Measurements from ENCODE around the gene TARP.

The TARP gene

DNA sequence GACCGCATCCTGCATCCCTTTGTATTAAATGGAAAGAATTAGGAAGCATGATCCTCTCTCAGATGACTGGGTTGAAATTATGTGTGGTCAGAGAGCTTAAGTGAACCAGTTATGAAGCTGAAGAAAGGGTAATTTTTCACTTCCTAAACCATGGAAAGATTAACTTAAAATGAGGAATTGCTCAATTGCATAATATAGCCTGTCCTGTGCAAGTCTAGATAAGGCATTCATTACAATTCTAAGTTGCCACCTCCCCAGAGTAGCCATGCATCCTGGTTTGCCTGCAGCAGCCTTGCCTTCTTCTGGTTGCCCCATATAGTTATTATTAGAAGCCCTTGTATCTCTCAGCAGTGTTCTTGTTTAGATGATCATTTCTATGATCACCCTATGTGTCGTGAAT lies 50.1 kb downstream of the TARP start:
- ChIA-PET CTCF (interaction anchor here (0.7 to 2.1 kb wide), 5 partner anchors 112 to 322 kb away, joined by 3 to 5 read pairs (median 4); no protein-coding TSS in a partner anchor), POLR2A (no interaction called here)
- TF ChIP-seq ZNF384 (IDR thresholded peaks at IDR 0.05) (no peak), CTBP1 (IDR thresholded peaks at IDR 0.05; ENCODE audit: borderline replicate concordance) (no peak), FOXM1 (IDR thresholded peaks at IDR 0.05; ENCODE audit: borderline replicate concordance) (no peak), FOXA1 (IDR thresholded peaks at IDR 0.05) (no peak), ARNT (IDR thresholded peaks at IDR 0.05) (no peak), TARDBP (IDR thresholded peaks at IDR 0.05) (no peak), LEF1 (IDR thresholded peaks at IDR 0.05; ENCODE audit: borderline replicate concordance) (no peak), L3MBTL2 (conservative IDR thresholded peaks at IDR 0.05) (no peak), BHLHE40 (IDR thresholded peaks at IDR 0.05; ENCODE audit: borderline replicate concordance) (no peak), SUZ12 (IDR thresholded peaks at IDR 0.05) (no peak), FOXK2 (IDR thresholded peaks at IDR 0.05) (no peak), NFRKB (IDR thresholded peaks at IDR 0.05) (no peak), SP1 (IDR thresholded peaks at IDR 0.05) (no peak), PKNOX1 (IDR thresholded peaks at IDR 0.05) (no peak), ELF4 (IDR thresholded peaks at IDR 0.05) (no peak), HDGF (IDR thresholded peaks at IDR 0.05; ENCODE audit: borderline replicate concordance) (no peak)
- no peak for DNase-seq (ENCODE audit: extremely low spot score)

- CTCF ChIA-PET, result interaction anchor here (0.7 to 2.1 kb wide), 5 partner anchors 113 to 322 kb away, joined by 3 to 5 read pairs (median 4); no protein-coding TSS in a partner anchor
- DNase-seq (ENCODE audit: extremely low spot score), result peak; percentile 47
These were observed 50.8 kb downstream of the TARP start for GRCh38 chr7:38222481-38223096.

GRCh38 chr7:38220452-38220851 lies 53.0 kb downstream of the TARP start:
- no peak for DNase-seq (ENCODE audit: extremely low spot score)
- no peak for TF ChIP-seq FOXA1 (IDR thresholded peaks at IDR 0.05)
- POLR2A ChIA-PET, result no interaction called here
- CTCF ChIA-PET, result interaction anchor here (1.0 kb wide), 1 partner anchor 125 kb away, joined by 3 read pairs; no protein-coding TSS in a partner anchor

More at GRCh38 chr7:38222481-38223096, 50.8 kb downstream of the TARP start:
- no peak for TF ChIP-seq FOXK2 (IDR thresholded peaks at IDR 0.05)
- TF ChIP-seq SP1 (IDR thresholded peaks at IDR 0.05), result no peak
- TF ChIP-seq NFRKB (IDR thresholded peaks at IDR 0.05), result no peak
- no peak for TF ChIP-seq BHLHE40 (IDR thresholded peaks at IDR 0.05; ENCODE audit: borderline replicate concordance)
- TF ChIP-seq CTBP1 (IDR thresholded peaks at IDR 0.05; ENCODE audit: borderline replicate concordance), result no peak
- no peak for TF ChIP-seq FOXA1 (IDR thresholded peaks at IDR 0.05)
- TF ChIP-seq SUZ12 (IDR thresholded peaks at IDR 0.05), result no peak
- TF ChIP-seq FOXM1 (IDR thresholded peaks at IDR 0.05; ENCODE audit: borderline replicate concordance), result no peak
- no peak for TF ChIP-seq ARNT (IDR thresholded peaks at IDR 0.05)
- POLR2A ChIA-PET, result no interaction called here

- CTCF ChIA-PET, result interaction anchor here (0.5 to 1.2 kb wide), 2 partner anchors 101 to 459 kb away, joined by 4 read pairs; no protein-coding TSS in a partner anchor
- no peak for DNase-seq (ENCODE audit: extremely low spot score)
- no peak for TF ChIP-seq SUZ12 (IDR thresholded peaks at IDR 0.05)
- no peak for TF ChIP-seq FOXM1 (IDR thresholded peaks at IDR 0.05; ENCODE audit: borderline replicate concordance)
- no peak for TF ChIP-seq ELF4 (IDR thresholded peaks at IDR 0.05)
- TF ChIP-seq PKNOX1 (IDR thresholded peaks at IDR 0.05), result no peak
- no peak for TF ChIP-seq SP1 (IDR thresholded peaks at IDR 0.05)
- no peak for TF ChIP-seq LEF1 (IDR thresholded peaks at IDR 0.05; ENCODE audit: borderline replicate concordance)
- TF ChIP-seq L3MBTL2 (conservative IDR thresholded peaks at IDR 0.05), result no peak
- no peak for TF ChIP-seq FOXA1 (IDR thresholded peaks at IDR 0.05)
- no peak for TF ChIP-seq HDGF (IDR thresholded peaks at IDR 0.05; ENCODE audit: borderline replicate concordance)
- TF ChIP-seq CTBP1 (IDR thresholded peaks at IDR 0.05; ENCODE audit: borderline replicate concordance), result no peak
- TF ChIP-seq ZNF384 (IDR thresholded peaks at IDR 0.05), result no peak
- POLR2A ChIA-PET, result no interaction called here
These were observed 55.8 kb downstream of the TARP start for GRCh38 chr7:38217672-38218071.

- ChIA-PET CTCF (interaction anchor here (0.5 to 2.2 kb wide), 35 partner anchors 10 to 495 kb away, joined by 3 to 40 read pairs (median 4); partner anchors contain the start of gene STARD3NL), POLR2A (interaction anchor here (1.2 kb wide), 1 partner anchor 38 kb away, joined by 7 read pairs; the partner anchor contains the start of gene STARD3NL)
- peak; percentile 83 for DNase-seq (ENCODE audit: extremely low spot score)
- TF ChIP-seq PKNOX1 (IDR thresholded peaks at IDR 0.05) (no peak), ARNT (IDR thresholded peaks at IDR 0.05) (no peak)
These were observed 57.4 kb downstream of the TARP start for GRCh38 chr7:38215735-38216670.

DNA sequence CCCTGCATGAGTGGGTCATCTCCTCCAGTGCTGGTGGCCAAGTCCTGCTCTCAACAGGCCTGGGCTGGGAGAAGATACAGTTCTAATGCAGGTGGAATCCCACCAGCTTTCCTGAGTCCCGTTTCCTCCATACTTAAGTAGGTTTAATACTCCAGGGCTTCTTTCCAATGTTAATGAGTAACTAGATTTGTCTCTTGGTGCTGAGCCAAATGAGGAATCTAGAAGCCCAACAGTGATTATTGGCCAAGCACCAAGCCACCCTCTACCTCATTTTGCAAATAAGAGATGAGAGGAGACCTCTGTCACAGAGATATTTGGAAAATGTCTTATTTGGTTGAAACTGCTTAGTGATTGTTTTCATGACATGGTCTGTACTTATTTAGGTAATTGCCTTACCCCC lies 58.3 kb downstream of the TARP start:
- TF ChIP-seq SP1 (IDR thresholded peaks at IDR 0.05) (no peak), BHLHE40 (IDR thresholded peaks at IDR 0.05; ENCODE audit: borderline replicate concordance) (no peak), ZNF384 (IDR thresholded peaks at IDR 0.05) (no peak), L3MBTL2 (conservative IDR thresholded peaks at IDR 0.05) (no peak), ARNT (IDR thresholded peaks at IDR 0.05) (no peak), LEF1 (IDR thresholded peaks at IDR 0.05; ENCODE audit: borderline replicate concordance) (no peak), PKNOX1 (IDR thresholded peaks at IDR 0.05) (no peak), FOXA1 (IDR thresholded peaks at IDR 0.05) (no peak), ELF4 (IDR thresholded peaks at IDR 0.05) (no peak), CTBP1 (IDR thresholded peaks at IDR 0.05; ENCODE audit: borderline replicate concordance) (no peak), HDGF (IDR thresholded peaks at IDR 0.05; ENCODE audit: borderline replicate concordance) (no peak), TARDBP (IDR thresholded peaks at IDR 0.05) (no peak), FOXM1 (IDR thresholded peaks at IDR 0.05; ENCODE audit: borderline replicate concordance) (no peak), FOXK2 (IDR thresholded peaks at IDR 0.05) (no peak), SUZ12 (IDR thresholded peaks at IDR 0.05) (no peak), NFRKB (IDR thresholded peaks at IDR 0.05) (no peak)
- POLR2A ChIA-PET, result interaction anchor here (1.2 kb wide), 1 partner anchor 37 kb away, joined by 7 read pairs; the partner anchor contains the start of gene STARD3NL
- CTCF ChIA-PET, result interaction anchor here (0.6 to 2.2 kb wide), 26 partner anchors 9 to 313 kb away, joined by 3 to 40 read pairs (median 6); partner anchors contain the start of gene STARD3NL
- no peak for DNase-seq (ENCODE audit: extremely low spot score)

Data from HEK293T (cell line).